Measurements from ENCODE around the gene NXF3.
A peak's percentile ranks its signal among the peaks of the same experiment; 100 is the strongest.
"Not testable (repeated sequence)": the region's sequence is repeated elsewhere in the genome, so short reads cannot be mapped to it uniquely, and the experiment has no call there.

The NXF3 gene, protein sequence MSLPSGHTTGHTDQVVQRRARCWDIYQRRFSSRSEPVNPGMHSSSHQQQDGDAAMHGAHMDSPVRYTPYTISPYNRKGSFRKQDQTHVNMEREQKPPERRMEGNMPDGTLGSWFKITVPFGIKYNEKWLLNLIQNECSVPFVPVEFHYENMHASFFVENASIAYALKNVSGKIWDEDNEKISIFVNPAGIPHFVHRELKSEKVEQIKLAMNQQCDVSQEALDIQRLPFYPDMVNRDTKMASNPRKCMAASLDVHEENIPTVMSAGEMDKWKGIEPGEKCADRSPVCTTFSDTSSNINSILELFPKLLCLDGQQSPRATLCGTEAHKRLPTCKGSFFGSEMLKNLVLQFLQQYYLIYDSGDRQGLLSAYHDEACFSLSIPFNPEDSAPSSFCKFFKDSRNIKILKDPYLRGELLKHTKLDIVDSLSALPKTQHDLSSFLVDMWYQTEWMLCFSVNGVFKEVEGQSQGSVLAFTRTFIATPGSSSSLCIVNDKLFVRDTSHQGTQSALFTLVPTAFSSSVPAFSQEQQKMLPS

DNA sequence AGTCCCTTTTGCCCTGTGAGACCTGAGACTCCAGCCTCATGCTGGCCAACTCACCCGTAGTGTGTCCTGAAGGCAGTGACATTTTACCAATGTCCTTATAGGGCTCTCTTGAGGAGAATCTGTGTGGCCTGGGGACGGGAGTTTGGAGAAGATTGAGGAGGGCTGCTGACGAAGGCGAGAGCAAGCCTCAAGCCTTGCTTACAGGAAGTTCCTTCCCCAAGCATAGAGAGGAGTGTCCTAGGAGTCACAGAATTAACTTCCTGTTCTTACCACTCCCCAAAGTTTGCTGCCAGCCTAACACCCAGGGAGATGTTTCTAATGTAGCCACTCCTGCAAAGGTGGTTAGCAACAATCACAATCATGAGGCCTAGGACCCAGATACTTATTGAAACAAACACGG lies at the start of gene NXF3:
Gene NXF3, minus strand, starts transcription at position 202 of the 400 bp plus-strand sequence. Its CDS starts 120 bp downstream, at position 82.
- DNase-seq (ENCODE audit: low read depth in 3 of 3), result no peak

DNA sequence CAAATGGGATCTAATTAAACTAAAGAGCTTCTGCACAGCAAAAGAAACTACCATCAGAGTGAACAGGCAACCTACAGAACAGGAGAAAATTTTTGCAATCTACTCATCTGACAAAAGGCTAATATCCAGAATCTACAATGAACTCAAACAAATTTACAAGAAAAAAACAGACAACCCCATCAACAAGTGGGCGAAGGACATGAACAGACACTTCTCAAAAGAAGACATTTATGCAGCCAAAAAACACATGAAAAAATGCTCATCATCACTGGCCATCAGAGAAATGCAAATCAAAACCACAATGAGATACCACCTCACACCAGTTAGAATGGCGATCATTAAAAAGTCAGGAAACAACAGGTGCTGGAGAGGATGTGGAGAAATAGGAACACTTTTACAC lies 43.6 kb upstream of the NXF3 start:
- DNase-seq (ENCODE audit: low read depth in 3 of 3), result not testable (repeated sequence)

DNA sequence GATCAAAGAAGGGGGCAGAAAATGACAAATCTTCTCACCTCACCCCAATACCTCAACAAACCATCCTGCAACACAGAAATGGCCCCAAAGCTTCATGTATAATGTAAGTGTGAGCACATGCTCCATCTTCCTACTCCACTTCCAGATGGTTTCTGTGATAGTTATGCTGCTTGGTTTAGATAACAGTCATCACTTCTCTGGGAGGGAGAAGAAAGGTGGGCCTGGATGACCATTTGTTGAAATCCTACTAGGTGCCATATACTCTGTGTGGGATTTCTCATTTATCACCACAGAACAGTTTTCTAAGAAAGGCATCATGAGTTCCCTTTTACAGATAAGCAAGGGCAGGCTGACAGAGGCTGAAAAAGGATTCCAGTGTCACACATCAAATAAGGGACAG lies 31.3 kb upstream of the NXF3 start:
- DNase-seq (ENCODE audit: low read depth in 3 of 3), result no peak

DNA sequence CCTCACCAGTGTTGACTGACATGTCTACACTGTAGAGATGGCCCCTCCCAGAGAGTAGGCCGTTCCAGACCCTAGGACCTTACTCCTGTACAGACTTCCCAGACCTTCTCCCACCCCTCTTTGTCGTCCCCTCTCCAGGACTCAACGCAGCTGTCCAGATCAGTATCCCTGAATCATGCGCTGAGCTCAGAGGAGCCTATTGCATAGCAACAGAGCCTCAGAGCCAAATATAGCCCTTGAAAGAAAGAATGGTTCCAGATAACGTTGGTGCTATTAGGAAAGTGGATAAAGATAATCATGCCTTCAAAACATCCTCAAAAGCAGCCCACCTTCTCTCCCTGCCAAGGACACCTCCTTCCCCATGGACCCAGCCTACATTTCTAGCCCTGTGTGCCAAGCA lies 27.8 kb upstream of the NXF3 start:
- no peak for DNase-seq (ENCODE audit: low read depth in 3 of 3)

DNA sequence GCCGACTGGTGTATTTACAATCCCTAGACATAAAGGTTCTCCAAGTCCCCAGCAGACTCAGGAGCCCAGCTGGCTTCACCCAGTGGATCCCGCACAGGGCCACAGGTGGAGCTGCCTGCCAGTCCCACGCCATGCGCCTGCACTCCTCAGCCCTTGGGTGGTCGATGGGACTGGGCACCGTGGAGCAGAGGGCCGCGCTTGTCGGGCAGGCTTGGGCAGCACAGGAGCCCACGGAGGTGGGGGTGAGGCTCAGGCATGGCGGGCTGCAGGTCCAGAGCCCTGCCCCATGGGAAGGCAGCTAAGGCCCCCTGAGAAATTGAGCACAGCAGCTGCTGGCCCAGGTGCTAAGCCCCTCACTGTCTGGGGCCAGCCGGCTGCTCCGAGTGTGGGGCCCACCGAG lies 24.0 kb upstream of the NXF3 start:
- DNase-seq (ENCODE audit: low read depth in 3 of 3), result not testable (repeated sequence)

DNA sequence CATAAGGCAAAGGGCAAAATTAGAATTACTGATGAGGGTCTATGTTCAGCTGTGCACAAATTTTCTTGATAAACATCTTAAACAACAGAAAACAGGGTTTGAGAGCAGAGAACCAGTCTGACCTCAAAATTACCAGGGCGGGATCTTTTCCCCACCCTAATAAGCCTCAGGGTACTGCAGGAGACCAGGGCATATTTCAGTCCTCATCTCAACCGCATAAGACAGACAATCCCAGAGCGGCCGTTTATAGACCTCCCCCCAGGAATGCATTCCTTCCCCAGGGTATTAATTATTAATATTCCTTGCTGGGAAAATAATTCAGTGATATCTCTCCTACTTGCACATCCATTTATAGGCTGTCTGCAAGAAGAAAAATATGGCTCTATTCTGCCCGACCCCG lies 16.6 kb upstream of the NXF3 start:
- DNase-seq (ENCODE audit: low read depth in 3 of 3), result not testable (repeated sequence)

DNA sequence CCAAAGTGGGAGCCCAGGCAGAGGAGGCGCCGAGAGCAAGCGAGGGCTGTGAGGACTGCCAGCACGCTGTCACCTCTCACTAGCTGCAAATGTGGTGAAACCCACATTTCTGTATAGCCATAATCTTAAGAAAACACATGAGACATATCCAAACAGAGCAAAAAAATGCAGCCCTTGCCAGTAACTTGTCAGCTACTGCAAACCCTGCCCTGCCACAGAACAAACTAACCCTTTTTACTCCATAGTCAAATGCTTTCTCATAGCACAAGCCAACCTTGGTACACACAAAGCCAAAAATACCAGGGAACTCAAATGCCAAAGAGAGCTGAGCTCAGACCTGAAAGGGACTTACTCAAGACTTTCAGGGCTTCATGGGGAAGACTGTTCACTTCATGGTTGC lies 14.9 kb upstream of the NXF3 start:
- DNase-seq (ENCODE audit: low read depth in 3 of 3), result no peak

DNA sequence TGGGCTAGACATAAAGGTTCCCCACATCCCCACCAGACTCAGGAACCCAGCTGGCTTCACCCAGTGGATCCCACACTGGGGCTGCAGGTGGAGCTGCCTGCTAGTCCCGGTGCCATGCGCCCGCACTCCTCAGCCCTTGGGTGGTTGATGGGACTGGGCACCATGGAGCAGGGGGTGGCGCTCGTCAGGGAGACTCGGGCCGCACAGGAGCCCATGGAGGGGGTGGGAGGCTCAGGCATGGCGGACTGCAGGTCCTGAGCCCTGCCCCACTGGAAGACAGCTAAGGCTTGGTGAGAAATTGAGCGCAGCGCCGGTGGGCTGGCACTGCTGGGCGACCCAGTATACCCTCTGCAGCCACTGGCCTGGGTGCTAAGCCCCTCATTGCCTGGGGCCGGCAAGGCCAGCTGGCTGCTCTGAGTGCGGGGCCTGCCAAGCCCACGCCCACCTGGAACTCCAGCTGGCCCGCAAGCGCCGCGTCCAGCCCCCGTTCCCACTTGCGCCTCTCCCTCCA lies 14.3 kb upstream of the NXF3 start:
- not testable (repeated sequence) for DNase-seq (ENCODE audit: low read depth in 3 of 3)

DNA sequence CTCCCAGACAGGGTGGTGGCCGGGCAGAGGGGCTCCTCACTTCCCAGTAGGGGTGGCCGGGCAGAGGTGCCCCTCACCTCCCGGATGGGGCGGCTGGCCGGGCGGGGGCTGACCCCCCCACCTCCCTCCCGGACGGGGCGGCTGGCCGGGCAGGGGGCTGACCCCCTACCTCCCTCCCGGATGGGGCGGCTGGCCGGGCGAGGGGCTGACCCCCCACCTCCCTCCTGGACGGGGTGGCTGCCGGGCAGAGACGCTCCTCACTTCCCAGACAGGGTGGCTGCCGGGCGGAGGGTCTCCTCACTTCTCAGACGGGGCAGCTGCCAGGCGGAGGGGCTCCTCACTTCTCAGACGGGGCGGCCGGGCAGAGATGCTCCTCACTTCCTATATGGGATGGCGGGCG lies 11.4 kb upstream of the NXF3 start:
- DNase-seq (ENCODE audit: low read depth in 3 of 3), result not testable (repeated sequence)

DNA sequence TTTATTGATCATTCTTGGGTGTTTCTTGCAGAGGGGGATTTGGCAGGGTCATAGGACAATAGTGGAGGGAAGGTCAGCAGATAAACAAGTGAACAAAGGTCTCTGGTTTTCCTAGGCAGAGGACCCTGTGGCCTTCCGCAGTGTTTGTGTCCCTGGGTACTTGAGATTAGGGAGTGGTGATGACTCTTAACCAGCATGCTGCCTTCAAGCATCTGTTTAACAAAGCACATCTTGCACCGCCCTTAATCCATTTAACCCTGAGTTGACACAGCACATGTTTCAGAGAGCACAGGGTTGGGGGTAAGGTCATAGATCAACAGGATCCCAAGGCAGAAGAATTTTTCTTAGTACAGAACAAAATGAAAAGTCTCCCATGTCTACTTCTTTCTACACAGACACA lies 10.9 kb upstream of the NXF3 start:
- DNase-seq (ENCODE audit: low read depth in 3 of 3), result not testable (repeated sequence)

DNA sequence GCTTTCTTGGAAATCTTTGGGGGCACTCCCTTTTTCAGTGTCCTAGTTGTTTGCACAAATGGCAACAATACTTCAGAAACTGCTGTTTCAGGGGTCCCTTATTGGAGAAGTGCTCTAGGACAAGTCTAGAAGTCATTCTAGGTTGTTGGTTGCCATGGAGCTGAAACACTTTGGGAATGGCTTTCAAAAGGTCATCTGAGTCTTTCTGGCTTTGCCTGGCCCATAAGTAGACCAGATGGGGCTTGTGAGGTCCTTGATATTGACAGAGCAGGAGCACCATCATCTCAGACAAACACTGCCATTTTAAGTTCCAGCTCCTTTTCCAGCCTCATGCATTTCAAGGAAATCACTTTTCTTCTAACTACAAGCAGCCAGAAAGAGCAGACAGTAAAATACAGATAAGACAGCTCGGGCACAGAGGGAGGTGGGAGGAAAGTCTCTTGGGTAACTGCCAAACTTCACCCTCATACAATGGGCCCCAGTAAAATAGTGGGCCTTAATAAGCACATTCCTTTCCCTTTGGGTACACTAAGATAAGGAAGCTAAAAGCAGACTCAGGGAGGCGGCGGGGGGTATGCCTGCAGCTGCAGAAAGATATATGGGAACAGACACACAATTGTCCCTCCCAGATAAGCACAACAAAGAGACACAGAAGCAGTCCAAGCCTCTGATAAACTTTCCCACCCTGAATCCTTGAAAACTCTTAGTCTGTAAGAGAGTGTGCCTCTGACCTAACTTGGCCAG lies 8.5 kb upstream of the NXF3 start:
- DNase-seq (ENCODE audit: low read depth in 3 of 3), result no peak

DNA sequence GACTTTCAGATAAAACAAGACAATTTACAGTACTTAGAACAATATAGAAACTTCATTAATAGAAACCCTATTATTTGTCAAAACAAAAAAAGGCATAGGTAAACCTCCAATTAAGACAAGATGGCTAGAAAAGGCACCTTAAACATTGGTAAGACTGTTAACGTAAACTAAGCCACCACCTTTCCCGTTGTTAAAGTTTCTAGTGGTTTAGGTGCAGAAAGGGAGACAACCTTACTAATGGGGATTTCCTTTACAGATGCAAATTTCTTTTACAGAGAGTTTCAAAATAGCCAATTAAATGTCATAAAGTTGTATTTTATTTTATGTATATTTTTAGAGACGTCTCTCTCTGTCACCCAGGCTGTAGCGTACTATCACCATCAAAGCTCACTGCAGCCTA lies 7.5 kb upstream of the NXF3 start:
- DNase-seq (ENCODE audit: low read depth in 3 of 3), result no peak

DNA sequence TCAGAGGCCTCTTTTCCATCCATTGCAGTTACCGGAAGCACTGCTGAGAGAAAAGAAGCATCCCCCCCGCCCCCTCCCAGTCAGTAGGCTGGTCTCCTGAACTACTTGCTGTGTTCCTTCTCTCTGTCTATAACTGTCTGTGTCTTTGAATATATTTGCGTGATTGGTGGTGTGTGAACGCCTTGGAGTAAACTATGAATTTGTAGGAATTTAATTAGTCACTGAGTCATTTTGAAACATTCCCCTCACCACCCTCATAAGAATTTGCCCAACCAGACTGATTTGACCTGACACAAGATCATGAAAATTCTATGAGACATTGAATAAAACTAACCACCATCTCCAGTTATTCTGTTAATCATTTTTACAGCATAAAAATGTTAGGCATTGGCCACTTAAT lies 6.7 kb upstream of the NXF3 start:
- no peak for DNase-seq (ENCODE audit: low read depth in 3 of 3)

DNA sequence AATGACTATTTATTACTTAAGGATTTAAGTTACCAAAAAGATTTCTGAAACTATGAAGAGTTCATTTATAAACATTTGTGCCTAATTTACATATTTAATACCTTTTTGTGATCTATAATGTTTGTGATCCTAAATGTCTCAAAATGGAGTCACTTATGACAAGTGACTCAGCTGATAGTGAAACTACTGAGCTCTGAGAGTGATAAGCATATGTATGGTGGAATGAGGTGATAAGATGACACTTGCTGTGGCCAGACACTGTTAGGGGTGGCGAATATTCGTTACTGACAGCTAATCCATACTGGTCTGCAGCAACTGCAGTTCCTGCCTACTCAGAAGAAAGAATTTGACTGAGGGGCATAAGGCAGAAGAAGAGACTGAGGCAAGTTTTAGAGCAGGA lies 5.5 kb upstream of the NXF3 start:
- DNase-seq (ENCODE audit: low read depth in 3 of 3), result no peak

DNA sequence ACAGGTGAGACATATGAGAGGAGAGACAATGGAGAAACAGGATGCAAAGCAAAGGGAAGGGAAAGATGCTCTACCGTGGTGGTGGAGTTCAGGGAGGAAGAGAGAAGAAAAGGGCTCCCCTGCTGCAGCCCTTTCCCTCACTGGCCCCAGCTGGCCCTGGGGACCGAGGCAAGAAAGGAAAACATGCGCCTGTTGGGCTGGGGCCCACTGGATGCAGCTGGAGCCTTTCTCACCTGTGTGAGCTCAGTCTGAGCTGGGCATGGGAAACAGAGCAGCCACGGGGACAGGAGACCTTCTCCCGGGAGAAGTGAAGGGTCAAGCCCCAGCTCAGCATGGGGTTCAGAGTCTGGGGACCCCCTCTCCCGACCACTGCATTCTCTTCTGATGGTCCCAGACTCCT lies 11.9 kb downstream of the NXF3 start:
- no peak for DNase-seq (ENCODE audit: low read depth in 3 of 3)

DNA sequence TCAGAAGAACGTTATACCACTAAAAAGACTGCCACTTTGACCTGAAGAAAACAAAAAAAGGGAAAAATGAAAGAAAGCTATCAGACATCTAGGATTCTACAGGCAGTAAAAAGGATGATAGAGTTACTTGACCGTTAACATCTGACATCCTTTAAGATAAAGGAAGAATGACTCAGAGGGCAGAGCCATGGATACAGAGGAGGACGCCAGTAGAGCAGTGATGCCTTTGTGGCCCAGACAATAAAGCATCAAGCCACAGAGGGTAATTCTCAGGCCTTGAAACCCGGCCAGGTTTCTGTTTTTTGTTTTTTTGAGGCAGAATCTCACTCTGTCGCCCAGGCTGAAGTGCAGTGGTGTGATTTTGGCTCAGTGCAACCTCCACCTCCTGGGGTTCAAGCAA lies 19.5 kb downstream of the NXF3 start:
- no peak for DNase-seq (ENCODE audit: low read depth in 3 of 3)

DNA sequence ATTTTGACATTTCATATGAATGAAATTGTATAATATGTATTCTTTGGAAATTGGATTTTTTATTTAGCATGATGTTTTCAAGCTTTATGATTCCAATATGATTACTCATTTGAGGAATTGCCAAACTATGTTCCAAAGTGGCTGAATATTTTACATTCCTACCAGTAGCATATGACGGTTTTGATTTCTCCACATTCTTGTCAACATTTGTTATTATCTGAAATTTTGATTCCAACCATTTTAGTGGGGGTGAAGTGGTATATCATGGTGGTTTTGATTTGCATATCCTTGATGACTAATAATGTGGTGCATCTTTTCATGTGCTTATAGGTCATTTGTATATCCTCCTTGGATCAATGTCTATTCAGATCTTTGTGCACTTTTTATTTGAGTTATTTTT lies 26.3 kb downstream of the NXF3 start:
- no peak for DNase-seq (ENCODE audit: low read depth in 3 of 3)

DNA sequence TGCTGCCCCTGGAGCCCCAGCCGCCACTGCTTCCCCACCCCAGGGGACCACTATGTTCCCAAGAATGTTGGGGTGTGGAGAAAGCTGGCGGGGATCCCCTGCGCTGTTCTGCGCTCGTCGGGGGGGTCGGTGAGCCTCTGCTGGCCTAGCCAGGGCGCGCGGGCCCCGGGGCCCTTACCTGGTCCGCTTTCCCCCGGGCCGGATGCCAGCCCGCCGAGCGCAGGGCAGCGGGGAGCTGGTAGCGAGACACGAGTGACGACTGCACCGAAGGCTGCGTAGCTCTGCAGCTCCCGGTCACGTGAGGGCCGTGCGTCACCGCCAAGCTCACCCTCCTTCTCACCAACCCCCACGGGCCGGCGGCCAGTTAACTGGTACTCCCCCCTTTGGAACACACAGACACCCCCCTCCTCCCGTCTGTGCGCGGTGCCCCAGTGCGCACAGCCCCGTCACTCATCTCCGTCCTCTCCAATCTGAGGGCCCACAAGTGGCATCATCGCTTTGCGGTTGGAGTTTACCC lies 29.0 kb downstream of the NXF3 start, which contains the start of gene BEX1:
Gene BEX1, minus strand, starts transcription at position 254 of the 517 bp plus-strand sequence. CDS start 897 bp downstream, outside the sequence.
- peak in 1 of 3 experiments; percentile 13 for DNase-seq (ENCODE audit: low read depth in 3 of 3)

DNA sequence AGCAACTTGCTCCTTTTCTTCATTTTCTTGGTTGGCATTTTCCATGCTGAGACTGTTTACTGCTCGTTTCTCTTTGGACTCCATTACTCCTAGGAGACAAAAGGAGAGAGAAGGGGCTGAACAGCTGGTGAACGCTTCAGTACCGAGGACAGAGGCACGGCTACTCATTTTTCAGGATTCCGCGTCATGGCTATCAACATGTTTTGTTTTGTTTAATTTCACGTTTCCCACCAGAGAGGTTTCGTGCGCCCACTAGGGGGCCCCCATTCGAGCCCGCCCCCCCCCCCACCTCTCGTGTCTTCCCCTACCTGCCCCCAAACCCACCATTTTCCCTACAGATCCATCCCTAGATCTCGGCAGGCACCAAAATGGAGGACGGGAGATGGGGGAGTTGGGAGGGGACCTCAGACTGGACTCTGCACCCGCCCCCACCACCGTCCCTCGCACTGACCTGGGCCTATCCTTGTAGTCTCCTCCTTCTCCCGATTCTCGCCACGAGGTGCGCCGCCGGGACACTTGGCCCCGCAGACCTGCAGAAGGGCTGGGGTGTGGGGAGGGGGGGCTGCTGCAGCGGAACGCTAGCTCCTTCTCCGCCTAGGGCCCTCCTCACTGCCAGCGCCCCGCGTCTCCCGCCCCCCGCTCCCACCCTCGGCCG lies 29.6 kb downstream of the NXF3 start:
- no peak for DNase-seq (ENCODE audit: low read depth in 3 of 3)

DNA sequence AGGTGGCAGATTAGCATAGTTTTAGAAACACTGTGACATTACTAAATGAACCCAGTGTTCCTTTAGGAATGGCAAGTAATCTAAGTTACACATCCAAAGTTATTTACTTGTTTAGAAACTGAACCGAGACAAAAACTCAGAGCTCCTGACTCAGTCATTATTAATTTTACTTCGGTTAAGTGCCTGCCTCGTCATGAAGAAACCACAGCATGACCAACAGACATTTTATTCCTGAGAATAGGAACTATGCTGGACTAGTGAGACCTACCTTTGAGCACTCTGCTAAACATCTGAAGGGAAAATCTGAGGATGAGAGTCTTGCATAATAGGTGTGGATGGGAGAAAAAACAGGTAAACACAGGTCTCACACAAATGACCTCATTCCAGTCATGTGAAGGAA lies 31.5 kb downstream of the NXF3 start:
- no peak for DNase-seq (ENCODE audit: low read depth in 3 of 3)

DNA sequence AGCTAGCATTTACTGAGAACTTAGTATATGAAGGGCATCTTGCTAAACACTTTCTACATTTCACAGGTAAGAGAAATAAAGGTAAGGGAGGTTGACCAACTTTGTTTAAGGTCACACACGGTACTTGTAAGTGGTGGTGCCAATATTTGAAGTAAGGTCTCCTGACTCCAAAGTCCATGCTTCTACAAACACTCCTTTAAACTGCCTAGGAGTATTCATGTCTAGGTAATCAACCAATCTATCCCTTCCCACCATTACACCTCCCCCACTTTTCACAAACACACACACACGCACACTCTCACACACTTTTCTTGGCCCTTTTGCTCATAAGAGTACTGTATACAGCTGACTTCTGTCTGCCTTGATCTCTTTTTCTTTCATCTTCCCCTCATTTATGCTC lies 36.0 kb downstream of the NXF3 start:
- no peak for DNase-seq (ENCODE audit: low read depth in 3 of 3)

DNA sequence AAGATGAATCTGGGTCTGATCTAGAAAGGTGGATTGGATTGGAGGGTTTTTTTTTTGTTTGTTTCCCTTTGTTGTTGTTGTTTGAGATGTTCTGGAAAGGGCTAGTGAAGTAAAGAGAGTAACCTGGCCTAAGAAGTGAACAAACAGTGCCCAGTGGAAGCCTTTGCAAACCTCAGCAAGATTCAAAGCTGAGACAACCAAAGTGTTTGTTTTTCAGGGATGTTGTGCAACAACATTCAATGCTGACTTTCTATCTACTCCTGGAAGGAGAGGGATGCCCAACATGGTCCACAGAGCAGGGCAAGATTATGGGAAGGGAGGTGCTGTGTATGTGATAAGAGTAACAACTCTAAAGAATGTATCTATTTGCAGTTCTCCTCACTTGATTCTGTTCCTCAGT lies 40.3 kb downstream of the NXF3 start:
- DNase-seq (ENCODE audit: low read depth in 3 of 3), result no peak

All from stimulated activated CD4-positive, alpha-beta T cell treated with anti-CD3 and anti-CD28 coated beads, TNF-alpha, amount 100 ng/mL, for 24 hours (primary cell).